GM12801 (cell line): ENCODE measurements around the gene LAMA3.

Experiments used
- CTCF ChIP-seq: IDR thresholded peaks from one replicate; pipeline ENCODE4 v1.5.1; 2011; ENCODE audit warnings: control low read depth; ENCODE audit not compliant: insufficient read length; ENCODE audit errors: extremely low read depth

The LAMA3 gene

DNA sequence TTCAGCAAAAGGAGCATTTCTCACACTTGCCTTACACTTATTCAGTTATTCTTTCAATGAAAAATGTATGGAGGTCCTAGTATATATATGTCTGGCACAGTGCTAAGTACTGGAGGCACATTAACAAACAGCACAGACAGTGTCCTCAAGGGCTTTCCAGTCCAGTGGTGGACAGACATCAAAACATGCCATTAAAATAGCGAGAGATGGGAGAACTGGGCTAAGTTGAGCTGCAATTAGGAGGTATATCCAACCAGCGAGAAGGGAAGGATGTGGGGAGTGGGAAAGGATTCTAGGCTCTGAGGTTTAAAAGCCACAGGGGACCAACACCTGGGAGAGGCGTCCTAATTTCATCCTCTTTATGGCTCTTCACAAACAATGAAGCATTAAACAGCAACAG is 197.8 kb downstream of the LAMA3 start:
- TF ChIP-seq CTCF, result no peak

DNA sequence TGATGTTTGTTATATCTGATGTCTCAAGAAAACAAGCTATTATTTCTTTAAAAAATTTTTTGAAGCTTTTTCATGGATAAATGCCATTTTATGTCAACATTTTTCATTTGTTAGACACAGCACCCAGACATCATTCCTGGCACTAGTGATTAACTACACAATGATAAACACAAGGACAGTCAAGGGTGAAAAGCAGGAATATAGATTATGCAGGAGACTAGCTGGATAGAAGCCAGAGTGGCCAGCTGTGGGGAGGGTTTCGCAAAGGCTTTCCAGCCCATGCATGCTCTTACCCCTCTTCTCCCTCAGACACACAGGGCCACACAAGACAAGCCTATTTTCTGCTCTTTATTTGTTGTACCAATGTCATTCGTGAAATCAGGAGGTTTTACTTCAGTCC is 198.2 kb downstream of the LAMA3 start:
- TF ChIP-seq CTCF, result no peak

- no peak for TF ChIP-seq CTCF
Observed at GRCh38 chr18:23888881-23889280, 199.6 kb downstream of the LAMA3 start.

DNA sequence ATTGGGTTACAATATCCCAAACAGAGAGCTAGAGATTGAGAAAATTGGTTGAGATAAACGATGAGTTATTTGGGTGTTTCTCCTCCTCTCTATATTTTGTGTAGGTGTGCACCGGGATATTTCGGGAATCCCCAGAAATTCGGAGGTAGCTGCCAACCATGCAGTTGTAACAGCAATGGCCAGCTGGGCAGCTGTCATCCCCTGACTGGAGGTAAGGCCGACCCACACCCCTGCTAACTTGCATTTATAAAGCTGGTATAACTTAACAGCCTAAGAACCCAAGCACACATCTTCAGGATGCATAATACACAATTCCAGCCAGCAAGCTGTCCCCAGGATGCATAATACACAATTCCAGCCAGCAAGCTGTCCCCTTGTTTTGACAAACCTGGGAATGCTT is 200.7 kb downstream of the LAMA3 start:
- TF ChIP-seq CTCF, result no peak

DNA sequence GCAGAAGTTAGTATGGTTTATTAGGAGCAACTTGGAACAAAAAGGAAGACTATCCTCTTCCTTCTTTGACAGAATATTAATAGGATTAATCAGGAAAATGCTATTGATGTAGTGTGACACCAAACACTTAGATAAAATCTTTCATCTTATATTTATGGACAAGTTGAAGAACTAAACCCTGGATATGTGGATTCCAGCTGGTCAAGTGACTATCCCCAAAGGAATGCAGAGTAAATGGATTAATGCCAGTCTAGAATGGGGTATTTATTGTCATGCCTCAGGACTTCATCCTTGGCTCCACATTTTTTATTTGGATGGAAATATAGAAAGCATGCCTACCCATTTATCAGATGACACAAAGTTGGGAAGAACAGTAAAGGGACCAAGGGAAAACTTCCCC is 201.3 kb downstream of the LAMA3 start:
- TF ChIP-seq CTCF, result no peak

- no peak for TF ChIP-seq CTCF
Observed at GRCh38 chr18:23893653-23894052, 204.4 kb downstream of the LAMA3 start.

DNA sequence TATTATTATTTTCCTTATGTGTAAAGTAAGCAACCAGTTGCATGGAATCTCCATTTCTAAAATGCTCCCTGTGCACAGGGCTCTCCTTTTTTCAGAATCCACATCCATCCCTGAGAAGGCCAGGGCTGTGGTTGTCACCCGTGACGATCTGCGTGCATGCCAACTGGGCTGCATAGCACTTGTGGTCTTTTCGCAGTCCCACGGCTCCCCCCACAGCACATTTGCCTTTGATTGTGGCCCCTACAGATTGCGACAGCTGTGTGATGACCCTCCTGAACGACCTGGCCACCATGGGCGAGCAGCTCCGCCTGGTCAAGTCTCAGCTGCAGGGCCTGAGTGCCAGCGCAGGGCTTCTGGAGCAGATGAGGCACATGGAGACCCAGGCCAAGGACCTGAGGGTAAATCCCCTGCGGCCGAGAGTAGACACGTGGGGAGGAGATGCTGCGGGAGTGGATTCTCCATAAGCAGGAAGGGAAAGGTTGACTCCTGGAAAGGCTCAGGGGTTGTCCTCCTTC is 205.5 kb downstream of the LAMA3 start:
- no peak for TF ChIP-seq CTCF

DNA sequence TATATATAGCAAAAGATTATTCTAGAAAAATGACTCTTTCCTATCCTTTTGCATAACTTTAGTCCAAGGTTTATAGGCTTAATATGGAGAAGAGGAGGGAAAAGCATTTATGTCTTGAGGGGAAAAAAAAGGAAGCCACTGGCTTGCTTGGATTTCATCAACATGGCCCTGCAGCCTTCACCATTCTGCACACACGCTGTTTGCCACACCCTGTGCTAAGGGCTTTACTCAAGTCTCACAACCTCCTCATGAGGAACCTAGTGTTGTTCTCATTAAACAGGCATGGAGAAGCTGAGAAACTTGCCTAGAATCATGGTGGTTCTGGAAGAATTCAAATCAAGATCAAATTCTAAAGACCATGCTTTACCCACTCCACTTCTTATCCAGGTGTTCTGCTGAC is 208.0 kb downstream of the LAMA3 start:
- no peak for TF ChIP-seq CTCF
